PC-3 (cell line): ENCODE data around the gene PRR14L.

Source experiments
- EZH2phosphoT487 ChIP-seq: fragments of 300-600 bp; sonication (generic); IDR thresholded peaks from 2 replicates; pipeline ENCODE4 v1.6.1; 2018; ENCODE audit warnings: mild to moderate bottlenecking, antibody characterized with exemption, low read length, borderline replicate concordance
- TF ChIP-seq, protein P1 (sequence below): fragments of 300-600 bp; sonication (generic); conservative IDR thresholded peaks from 2 replicates; pipeline ENCODE4 v1.5.1; 2017; ENCODE audit warnings: antibody characterized with exemption, low read depth, mild to moderate bottlenecking, low read length

DNA sequence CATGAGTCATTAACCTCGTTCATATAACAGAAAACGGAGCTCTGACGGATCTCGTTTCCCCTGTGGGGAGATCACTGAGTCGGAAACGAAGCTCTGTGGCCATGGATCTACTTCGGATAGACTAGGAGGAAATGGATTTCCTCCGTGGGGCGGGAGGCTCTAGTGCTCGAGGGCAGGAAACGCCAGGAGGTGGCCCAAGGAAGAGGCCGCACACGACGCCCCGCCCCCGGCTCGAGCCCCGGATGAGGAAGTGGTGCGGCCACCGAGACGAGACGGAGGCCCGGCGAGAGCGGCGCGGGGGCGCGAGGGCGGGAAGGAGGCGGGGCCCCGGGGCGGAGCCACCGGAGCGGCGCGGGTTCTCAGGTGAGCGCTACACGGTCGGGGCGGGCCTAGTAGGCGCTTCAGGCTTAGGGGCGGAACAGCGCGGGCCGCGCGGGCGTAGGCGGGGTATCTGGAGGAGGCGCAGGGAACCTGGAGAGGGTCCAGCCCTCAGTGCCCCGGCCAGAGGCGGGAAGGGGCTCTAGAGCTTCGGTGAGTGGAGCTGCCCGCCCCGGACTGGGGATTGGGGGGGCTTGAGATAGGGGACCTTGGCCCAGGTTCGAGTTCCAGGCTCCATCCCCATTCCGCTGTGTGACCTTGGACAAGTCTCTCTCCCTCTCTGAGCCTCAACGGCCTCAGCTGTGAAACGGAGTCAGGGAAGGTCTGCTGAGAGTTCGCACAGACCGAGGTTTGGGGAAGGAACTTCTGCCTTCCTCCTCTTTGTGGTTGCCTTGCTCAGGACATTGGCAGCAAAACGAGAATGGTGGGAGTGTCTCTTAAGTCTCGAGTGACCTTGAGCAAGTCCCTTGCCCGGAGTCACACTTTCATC is 3.9 kb upstream of the PRR14L start, which contains the start of gene DEPDC5:
- TF ChIP-seq, protein P1, sequence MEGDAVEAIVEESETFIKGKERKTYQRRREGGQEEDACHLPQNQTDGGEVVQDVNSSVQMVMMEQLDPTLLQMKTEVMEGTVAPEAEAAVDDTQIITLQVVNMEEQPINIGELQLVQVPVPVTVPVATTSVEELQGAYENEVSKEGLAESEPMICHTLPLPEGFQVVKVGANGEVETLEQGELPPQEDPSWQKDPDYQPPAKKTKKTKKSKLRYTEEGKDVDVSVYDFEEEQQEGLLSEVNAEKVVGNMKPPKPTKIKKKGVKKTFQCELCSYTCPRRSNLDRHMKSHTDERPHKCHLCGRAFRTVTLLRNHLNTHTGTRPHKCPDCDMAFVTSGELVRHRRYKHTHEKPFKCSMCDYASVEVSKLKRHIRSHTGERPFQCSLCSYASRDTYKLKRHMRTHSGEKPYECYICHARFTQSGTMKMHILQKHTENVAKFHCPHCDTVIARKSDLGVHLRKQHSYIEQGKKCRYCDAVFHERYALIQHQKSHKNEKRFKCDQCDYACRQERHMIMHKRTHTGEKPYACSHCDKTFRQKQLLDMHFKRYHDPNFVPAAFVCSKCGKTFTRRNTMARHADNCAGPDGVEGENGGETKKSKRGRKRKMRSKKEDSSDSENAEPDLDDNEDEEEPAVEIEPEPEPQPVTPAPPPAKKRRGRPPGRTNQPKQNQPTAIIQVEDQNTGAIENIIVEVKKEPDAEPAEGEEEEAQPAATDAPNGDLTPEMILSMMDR = no peak
- TF ChIP-seq EZH2phosphoT487 = no peak
